Activated T-helper 1 cell treated with Interleukin-2 at 50 U/mL for 16 hours (primary cell): Measurements from ENCODE around the gene SMC6.

Source experiments
- DNase-seq: peaks from one replicate; pipeline ENCODE4 v3.0.0-alpha.2; 2020; ENCODE audit warnings: low read depth

Gene SMC6

DNA sequence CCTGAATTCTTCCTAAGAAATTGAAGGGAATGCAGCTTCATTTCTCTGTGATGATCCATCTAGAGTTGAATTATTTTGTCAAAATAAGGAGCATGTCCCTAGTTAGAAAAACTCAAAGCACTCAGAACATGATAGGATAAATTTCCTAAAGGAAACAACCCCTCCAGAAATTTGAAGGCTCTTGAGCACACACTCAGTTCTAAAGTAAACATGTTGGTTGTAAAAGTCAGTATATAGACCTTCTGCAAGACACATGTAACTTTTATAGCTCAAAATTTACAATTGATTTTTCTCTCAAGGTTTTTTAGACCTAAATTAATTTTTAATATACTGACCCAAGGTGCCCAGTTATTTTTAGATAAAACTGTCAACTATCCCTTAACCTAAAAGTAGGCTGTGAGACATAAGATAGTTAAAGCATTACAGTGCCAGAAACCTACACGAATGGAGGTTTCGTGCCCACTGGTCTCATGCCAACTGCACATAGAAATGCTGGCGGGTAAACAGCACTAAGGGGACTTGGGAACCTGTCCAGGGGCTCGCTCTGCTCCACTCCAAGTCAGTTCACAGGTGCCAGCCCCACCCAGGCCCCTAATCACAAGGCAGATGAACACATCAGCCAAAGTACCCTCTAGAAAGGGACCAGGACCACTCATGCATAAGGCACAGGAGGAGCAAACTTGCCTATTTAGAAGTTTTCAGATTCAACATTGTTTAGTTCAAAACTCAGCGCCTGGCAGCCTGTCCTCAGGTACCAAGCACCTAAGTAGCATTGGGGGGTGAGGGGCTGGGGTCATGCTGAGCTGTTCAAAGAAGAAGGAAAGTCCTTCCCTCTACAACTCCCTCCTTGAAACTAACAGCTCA, 106.5 kb downstream of the SMC6 start:
- DNase-seq = no peak

DNA sequence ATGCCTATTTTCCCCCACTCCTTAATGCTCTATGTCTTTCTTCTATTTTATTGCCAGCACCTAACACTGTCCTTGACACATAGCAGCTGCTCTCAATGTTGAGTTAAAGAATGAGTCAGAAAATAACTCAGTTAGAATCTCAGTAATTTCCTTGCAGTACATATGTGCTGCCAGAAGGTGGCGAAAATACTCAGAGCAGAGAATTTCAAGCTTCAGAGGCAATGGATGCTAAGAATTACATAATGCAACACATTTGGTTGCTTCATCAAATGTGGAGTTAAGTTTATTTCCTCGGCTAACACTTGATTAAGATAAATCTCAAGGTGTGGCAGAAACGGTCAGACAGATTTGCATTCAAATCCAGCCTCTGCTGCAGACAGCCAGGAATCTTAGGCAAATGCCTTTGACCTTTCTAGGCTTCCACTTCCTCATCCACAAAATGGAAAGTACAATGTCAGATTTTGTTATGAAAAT, 107.5 kb downstream of the SMC6 start:
- no peak for DNase-seq

DNA sequence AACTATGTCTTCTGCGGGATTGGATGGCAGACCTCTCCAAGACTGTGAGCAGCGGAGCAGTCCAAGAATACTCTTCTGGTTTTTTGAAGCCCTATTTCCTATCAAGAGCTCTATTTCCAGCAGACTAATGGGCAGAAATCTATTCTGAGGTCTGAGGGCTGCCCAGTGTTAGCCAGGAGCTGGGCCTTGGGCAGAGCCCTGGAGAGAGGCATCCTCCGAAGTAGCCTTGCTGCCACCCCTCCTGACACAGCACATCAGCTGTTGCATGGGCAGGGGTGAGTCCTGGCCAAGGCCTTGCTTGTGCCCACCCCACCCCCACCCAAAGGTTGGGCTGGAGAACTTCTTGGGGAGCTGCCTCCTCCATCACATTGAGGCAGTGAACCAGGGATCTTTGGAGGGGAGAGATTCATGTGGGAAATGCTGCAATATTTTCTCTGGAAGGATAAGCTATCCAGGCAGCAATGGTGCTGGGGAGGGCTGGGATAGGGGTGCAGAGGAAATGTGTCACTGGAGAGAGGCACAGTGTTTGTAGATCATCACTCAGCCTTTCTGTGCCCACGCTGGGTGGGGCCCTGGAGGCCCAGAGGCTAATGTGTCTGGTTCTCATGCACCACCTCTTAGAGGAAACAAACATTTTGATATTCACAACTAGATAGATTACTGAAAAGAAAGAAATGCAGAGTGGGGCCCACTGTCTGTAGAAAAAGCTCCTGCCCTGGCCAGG, 108.5 kb downstream of the SMC6 start:
- DNase-seq = no peak

DNA sequence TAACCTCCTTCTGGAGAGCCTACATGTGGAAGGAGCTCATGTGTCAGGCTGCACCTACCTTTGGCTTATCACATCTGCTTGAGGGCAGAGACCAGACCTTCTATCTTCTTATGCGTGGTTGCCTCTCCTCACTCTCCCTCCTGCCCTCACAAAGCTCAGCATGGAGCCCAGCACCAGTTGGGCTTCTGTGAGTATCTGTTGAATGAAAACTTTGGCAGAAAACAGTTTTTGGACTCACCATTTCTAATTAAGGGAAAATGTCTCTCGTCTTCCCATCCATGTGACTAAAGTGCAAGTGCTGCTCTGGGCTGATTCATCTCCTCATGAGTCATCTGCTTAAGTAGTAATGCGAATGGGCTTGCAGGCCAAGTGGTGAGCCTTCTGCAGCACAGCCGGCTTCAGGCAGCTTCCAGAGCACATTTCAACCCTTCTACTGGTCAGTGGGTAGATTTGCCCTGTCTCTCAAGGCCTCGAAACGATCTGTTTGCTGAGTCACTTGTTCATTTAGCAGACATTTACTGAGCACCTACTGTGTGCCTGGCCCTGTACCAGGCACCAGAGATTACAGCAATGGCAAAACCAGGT, 110.5 kb downstream of the SMC6 start:
- no peak for DNase-seq

DNA sequence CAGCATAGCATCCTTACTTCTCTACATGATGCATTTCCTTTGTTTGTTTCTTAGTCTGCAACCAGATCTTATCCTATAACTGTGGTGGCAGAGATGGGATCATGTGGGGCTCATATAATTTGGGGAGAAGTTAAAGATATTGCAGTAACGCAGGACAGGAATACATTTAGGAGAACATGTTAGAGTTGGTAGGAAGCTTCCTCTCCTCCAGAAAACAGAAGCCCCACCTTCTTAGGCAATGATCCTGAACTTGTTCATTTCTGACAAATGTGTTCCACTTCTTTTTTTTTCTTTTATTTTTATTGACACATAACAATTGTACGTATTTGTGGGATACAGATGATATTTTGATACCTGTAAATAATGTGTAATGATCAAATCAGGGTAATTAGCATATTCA, 113.2 kb downstream of the SMC6 start:
- no peak for DNase-seq

DNA sequence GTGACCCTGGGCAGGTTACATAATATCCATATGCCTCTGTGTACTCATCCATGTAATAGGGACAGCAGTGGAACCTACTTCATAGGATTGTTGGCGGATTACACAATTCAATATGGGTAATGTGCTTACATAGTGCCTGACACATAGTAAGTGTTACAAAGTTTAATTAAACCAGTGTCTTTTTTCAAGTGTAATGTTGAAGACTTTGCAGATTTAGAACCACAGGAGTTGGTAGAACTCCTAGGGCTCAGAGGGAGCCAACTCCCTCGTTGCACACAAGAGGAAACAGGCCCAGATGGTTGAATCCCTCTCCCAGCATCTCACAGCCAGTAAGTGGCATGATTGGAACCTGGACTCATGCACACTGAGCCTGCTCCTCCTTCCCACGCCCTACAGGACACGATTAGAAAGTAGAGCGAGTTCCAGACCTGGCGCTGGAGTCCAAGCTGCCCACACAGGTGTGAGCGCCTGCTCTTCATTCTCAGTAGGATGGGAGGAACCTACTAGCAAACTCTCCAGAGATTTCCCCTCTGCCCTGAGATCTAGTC, 115.3 kb downstream of the SMC6 start:
- DNase-seq = no peak

DNA sequence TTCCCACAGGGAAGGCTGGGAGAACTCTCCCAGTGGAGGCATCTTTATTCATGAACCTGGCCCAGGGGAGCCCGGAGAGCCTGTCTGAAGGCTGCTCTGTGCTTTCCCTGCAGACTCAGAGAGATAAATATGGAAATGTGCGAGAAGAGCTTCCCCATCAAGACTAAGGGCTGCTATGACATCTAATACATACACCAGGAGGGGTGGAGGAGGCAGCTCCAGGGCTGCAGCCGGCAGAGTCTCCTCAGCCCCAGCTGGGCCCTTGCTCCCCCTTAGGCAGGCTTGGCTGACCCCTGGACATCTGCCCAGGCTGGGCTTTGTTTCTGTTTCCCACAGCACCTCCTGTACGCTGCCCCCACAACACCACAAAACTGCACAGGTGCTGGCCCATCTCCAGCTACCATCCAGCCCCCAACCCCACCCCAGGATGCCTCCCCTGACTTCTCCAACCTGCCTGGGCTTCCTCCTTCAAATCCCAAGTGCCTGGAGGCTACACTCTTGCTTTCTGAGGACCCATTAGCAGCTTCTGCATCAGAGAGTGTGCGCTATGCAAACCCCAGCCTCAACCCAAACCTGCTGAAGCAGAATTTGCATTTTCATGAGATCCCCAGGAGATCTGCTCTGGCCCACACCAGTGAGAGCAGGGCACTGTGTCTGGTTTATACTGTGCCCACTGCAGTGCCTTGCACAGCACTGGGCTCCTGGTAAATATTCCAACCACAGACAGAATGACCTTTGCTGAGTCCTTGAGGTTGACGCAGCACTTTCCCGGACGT, 116.3 kb downstream of the SMC6 start:
- DNase-seq = no peak

DNA sequence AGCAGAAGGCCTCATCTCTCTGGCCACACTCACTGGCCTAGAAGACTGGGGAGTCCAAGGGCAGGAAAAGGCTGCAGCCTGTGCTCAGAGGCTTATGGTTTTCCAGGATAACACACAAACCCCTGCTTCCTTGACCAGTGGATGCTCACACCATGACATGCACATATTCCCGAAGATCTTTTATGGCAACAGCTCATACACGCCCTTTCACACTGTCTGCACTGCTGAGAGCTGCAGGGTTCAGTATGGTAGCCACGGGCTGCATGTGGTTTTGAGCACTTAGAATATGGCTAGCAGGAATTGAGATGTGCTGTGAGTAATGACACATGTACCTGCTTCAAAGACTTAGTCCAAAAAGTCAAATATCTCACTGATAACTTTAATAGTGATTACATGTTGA, 117.4 kb downstream of the SMC6 start:
- DNase-seq = no peak

DNA sequence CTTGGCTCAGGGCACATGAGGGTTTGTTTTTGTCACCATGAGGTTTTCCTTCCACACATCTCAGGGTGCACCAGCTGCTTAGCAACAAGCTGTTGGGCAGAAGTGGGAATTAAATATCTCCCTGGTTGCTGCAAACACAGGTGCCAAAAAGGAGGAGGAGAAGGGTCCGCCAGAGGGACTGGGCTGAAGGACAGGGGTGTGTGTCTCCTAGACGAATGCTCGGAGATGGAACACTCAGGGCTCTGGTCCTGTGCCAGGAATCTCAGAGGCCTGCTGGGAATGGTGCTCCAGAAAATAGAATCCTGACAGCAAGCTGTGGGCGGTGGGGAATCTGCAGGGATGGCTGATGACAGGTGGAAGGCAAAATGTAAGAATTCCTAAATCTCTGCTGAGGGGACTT, 118.6 kb downstream of the SMC6 start:
- DNase-seq = no peak

DNA sequence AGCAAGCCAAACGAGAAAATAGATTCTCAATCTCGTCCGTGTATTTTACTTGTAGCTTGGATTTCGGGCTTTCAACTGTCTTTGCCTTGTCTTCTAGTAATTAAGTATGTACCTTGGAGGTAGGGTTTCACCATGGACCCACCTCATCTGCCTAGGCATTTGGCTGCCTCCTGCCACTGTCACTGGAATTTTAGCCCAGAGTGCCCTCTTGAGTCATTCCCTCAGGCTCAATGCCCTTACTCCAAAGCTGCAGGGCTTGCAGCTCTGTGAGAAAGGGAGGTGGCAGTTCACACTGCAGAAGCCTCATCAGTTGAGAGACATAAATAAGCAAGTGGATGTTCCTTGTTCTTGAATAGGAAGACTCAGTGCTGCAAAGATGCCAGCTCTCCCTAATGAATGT, 123.5 kb downstream of the SMC6 start:
- no peak for DNase-seq

DNA sequence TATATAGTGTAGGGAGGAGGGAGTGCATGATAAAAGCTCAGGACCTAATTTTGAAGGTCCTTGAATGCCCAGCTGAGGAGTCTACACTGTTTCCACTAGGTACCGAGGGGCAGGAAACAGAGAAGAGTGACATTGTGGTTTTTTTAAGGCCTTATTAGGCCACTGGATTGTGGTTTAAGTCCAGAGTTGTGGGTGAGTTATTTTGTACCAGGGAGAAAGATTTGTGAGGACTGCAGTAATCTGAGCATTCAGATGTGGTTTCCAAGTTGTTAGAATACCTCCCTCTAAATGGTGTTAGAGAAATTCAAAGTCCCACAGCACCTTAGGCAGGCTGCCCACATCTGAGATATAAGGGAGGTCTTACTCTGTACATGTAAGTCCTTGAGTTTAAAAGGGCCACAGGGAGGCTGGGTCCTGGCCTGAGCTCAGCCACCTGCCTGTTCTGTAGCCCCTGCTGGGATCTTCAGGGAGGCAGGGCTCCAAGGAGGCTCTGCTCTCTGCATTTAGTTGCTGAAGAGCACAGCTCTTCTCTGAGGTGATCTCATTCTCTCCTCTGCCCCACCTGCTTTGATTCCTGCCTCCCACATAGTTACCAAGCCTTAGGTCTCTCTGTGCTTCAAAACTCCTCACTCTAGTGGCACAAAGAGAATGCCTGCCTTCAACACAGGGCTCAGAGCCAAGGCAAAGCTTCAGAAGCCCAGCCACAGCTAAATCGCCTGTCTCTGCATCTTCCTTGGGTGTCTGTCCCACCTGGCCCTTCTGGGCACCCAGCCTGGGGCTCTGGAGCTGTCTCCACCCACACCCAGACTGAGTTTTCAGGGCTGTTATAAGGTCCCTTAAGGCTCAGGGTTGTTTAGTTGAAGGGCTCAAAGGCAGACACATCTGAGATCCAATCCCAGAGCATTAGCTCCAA, 125.0 kb downstream of the SMC6 start:
- DNase-seq = no peak

DNA sequence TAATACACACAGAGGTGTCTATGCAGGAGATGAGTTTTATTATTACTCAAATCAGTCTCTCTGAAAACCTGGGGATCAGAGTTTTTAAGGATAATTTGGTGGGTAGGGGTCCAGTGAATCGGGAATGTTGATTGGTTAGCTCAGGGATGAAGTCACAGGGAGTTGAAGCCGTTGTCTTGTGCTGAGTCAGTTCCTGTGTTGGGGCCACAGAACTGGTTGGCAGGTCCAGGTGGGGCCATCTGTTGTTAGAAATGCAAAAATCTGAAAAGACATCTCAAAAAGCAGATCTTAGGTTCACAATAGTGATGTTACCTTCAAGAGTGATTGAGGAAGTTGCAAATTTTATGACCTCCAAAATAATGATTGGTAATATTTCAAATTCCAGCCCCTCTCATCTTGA, 126.2 kb downstream of the SMC6 start:
- no peak for DNase-seq

DNA sequence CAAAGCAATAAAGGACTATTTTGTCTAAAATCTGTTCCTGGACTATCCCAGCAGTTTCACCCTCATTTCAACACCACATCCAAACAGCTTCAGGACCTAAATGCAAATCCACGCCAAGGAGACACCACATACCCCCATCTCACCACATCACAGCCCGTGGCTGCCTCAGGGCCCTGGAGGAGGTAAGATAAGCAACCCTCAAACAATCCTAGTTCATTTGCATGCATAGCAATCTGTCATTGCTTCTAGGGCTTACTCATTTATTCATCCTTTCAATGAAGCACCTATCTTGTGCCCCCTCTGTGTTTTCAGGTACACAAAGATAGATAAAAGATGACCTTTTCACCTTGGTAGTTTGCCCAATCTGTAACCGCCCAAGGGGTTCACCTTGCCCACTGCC, 126.6 kb downstream of the SMC6 start:
- no peak for DNase-seq

DNA sequence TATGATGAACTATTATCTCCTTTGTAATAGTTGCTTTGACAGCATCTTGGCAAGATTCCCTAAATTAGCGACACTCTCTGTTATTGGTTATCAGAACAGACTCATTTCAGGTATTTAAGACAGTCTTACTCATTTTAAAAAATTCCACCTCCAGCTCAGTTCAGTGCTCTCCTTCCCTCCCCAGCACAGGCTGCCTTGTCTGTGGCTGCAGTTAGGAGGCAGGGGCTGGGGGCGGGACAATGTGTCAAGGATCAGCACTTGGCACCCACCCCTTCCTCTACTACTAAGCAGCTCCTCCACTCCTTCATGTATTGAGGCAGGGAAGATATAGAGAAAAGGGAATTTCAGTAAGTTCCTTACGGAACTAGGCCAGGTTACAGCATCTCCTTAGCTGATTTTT, 128.2 kb downstream of the SMC6 start:
- DNase-seq = no peak

DNA sequence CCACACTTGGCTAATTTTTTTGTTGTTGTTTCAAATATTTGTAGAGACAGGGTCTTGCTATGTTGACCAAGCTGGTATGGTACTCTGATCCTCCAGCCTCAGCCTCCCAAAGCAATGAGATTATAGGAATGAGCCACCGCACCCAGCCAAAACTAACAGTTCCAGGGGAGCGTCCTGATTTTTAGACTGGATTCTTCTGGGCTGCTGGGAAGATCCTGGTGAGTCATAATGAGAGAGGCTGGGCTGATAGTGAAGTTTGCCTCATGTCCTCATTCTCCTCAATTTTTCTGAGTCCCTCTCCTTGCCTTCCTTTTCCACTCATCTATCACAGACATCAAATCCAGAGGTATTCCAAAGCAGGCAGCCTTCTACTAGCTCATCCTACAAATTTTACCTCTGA, 131.8 kb downstream of the SMC6 start:
- no peak for DNase-seq

DNA sequence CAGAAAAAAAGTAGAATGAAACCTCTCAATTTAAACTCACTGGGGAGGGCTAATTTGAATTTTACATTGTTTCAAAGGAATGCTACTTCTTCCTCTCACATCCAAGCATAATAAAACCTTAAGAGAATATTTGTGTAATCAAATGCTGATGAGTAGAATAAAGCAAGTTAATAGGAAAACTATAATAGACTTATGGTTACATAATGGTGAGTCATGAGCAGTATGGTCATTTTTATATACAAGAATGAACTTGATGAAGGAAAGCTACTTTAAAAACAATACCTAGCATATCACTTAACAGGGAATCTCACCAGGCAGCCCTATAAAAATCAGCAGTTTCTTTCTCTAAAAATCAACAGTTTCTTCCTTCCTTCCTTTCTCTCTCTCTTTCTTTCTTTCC, 132.8 kb downstream of the SMC6 start:
- no peak for DNase-seq

DNA sequence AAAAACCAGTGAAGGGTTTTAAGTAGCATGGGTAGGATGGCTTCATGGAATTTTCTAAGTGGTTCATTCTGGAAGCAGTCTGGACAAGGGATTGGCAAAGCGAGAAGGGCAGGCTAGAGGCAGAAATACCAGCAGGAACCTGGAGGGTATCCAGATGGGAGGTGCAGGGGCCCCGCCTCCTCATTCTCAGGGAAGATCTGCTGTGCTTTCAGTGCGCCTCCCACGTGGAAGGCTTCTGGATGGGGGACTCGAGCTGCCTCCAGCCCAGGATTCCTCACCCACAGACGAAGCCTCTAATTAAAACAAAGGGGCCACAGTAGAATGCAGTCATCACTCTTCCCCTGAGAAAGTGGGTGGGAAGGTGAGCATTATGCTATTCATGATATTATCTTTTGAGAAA, 133.3 kb downstream of the SMC6 start:
- DNase-seq = no peak

DNA sequence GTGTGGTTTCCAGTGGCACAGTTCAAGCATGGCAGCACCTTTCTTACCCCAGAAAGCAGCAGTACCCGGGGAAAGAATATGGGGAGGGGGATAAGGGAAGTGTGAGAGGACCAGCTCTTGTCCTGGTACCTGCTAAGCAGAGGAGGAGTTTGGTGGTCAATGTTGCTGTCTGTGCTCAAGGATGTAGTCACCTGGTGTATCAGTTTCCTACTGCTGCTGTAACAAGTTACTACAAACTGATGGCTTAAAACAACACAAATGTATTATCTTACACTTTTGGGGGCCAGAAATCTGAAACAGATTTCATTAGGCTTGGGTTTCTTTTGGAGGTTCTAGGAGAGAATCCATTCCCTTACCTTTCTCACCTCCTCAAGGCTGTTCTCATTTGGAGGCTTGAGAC, 135.7 kb downstream of the SMC6 start:
- no peak for DNase-seq

DNA sequence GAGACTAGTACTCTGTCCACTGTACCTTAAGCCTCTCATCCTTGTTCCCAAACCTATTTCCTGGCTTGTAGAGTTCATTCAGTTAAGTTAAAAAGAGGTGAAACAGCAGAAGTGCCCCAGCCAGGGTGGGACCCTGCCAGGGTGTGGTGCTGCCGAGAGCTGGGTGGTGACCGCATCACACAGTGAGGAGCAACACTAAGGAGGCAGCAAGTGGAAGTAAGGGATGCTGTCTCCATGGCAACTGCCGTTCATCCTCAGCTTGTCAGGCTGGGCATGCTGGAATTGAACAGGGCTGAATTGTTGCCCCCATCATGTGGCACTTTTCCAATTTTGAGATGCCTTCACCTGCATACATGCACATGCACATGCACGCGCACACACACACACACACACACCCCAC, 136.1 kb downstream of the SMC6 start:
- DNase-seq = no peak

DNA sequence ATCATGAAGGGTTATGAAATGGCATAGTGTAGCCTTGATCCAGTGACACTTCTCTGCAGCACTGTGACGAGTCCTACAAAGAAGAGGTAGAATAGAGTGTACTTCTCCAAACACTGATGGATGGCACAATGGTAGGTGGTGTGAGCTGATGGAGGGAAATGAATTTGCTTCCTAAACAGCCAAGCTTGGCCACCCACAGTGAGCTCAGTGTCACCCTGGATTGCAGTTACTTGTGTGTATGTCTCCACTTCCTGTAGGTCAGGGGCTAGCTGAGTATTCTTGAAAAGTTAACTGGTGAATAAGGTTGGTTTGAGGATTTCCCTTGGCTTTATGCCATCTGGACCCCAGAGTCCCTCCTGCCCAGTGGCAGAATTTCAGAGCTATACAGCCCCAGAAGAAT, 137.2 kb downstream of the SMC6 start:
- no peak for DNase-seq

DNA sequence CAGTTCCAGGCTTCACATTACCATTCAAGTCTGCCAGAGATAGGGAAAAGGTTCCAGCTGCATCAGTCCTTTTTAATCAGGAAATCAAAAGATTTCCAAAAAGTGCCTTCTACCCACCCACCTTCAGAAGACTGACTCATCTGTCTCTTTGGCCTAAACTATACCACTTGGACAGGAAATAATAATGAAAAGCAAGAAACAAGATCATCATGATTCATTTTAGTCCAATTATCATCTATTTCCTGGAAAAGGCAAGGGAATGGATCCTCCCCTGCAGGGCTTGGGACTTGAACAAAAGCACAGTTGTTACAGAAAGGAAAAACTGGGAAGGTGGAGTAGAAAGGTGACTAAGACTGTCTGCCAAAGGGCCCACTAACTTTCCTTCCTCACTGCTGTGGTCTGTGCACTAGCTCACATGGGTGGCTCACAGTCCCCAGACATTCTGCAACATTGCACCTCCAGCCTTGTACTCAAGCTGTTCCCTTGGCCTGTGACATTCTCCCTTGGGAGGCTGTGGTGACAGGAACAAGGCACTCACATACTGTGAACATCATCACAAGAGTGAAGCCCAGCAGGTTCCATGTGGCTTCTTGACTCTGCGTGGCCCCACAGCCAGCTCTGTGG, 137.8 kb downstream of the SMC6 start:
- DNase-seq = no peak
